HG03039 (cell line): ENCODE results near the gene AP1S1.
"Not testable (repeated sequence)": the region's sequence is repeated elsewhere in the genome, so short reads cannot be mapped to it uniquely, and the experiment has no call there.

Experiments used
- ATAC-seq: cut with Tn5 transposase; IDR thresholded peaks from one replicate; pipeline ENCODE4 v1.9.1; 2021; ENCODE audit warnings: mild to moderate bottlenecking, moderate library complexity; ENCODE audit not compliant: unreplicated experiment

Gene AP1S1

GRCh38 chr7:101199522-101199921 lies 45.2 kb downstream of the AP1S1 start:
- not testable (repeated sequence) for ATAC-seq

GRCh38 chr7:101200504-101200861 lies 46.2 kb downstream of the AP1S1 start:
- ATAC-seq, result no peak

GRCh38 chr7:101200862-101201599 lies 46.8 kb downstream of the AP1S1 start, which contains the start of gene MOGAT3:
TSS of gene MOGAT3 (minus strand) at chr7:101201036. CDS start at chr7:101200854, 182 bp downstream.
- ATAC-seq, result no peak

- ATAC-seq, result no peak
Measured at GRCh38 chr7:101201695-101202602, 47.7 kb downstream of the AP1S1 start.

- ATAC-seq, result no peak
Measured at GRCh38 chr7:101202603-101202918, 48.3 kb downstream of the AP1S1 start.

- ATAC-seq, result not testable (repeated sequence)
Measured at GRCh38 chr7:101203740-101204738, 49.8 kb downstream of the AP1S1 start.

GRCh38 chr7:101205901-101206664 lies 51.8 kb downstream of the AP1S1 start:
- no peak for ATAC-seq

- no peak for ATAC-seq
Measured at GRCh38 chr7:101206665-101207042, 52.4 kb downstream of the AP1S1 start.

- ATAC-seq, result no peak
Measured at GRCh38 chr7:101207459-101207858, 53.2 kb downstream of the AP1S1 start.

GRCh38 chr7:101208794-101209193 lies 54.5 kb downstream of the AP1S1 start:
- no peak for ATAC-seq

GRCh38 chr7:101210143-101210542 lies 55.9 kb downstream of the AP1S1 start:
- no peak for ATAC-seq
